MM.1S (cell line): Measurements from ENCODE around the gene RPL9.

Experiments used
- DNase-seq: peaks from one replicate; pipeline ENCODE4 v3.0.0-alpha.2; 2015
- H2AFZ ChIP-seq: fragments of 300-600 bp; sonication (generic); 2 replicates; pipeline ENCODE4 v1.6.0; 2016; ENCODE audit warnings: antibody characterized with exemption, low read length
- H3F3A ChIP-seq: fragments of 300-600 bp; sonication (generic); 2 replicates; pipeline ENCODE4 v1.6.1; 2016; ENCODE audit warnings: mild to moderate bottlenecking, antibody characterized with exemption, low read length, moderate library complexity, mixed read lengths; ENCODE audit not compliant: insufficient read depth
- H3K27ac ChIP-seq: fragments of 300-600 bp; sonication (generic); 2 replicates; pipeline ENCODE4 v1.5.1; 2016; ENCODE audit warnings: mild to moderate bottlenecking, low read length
- H3K27me3 ChIP-seq: fragments of 300-600 bp; sonication (generic); replicated peaks from 2 replicates; pipeline ENCODE4 v1.6.0; 2016; ENCODE audit warnings: low read length; ENCODE audit not compliant: insufficient read depth
- H3K36me3 ChIP-seq: fragments of 300-600 bp; sonication (generic); replicated peaks from 2 replicates; pipeline ENCODE4 v1.6.1; 2016; ENCODE audit warnings: mild to moderate bottlenecking, low read length, mixed read lengths; ENCODE audit not compliant: insufficient read depth
- H3K4me1 ChIP-seq: fragments of 300-600 bp; sonication (generic); 2 replicates; pipeline ENCODE4 v1.6.1; 2016; ENCODE audit warnings: low read length, mixed read lengths
- H3K4me2 ChIP-seq: fragments of 300-600 bp; sonication (generic); 2 replicates; pipeline ENCODE4 v1.6.0; 2016; ENCODE audit warnings: low read depth, low read length
- H3K4me3 ChIP-seq: fragments of 300-600 bp; sonication (generic); 2 replicates; pipeline ENCODE4 v1.5.1; 2016; ENCODE audit warnings: low read length, mixed read lengths
- H3K79me2 ChIP-seq: fragments of 300-600 bp; sonication (generic); 2 replicates; pipeline ENCODE4 v1.6.1; 2016; ENCODE audit warnings: mixed run types, low read length, mixed read lengths
- H3K9ac ChIP-seq: fragments of 300-600 bp; sonication (generic); 2 replicates; pipeline ENCODE4 v1.6.1; 2016; ENCODE audit warnings: low read length, mixed read lengths
- H3K9me2 ChIP-seq: fragments of 300-600 bp; sonication (generic); replicated peaks from 2 replicates; pipeline ENCODE4 v1.6.1; 2016; ENCODE audit warnings: mild to moderate bottlenecking, low read length, mixed read lengths; ENCODE audit not compliant: insufficient read depth
- H3K9me3 ChIP-seq: fragments of 300-600 bp; sonication (generic); replicated peaks from 2 replicates; pipeline ENCODE4 v1.6.1; 2016; ENCODE audit warnings: mild to moderate bottlenecking, low read length, mixed read lengths; ENCODE audit not compliant: insufficient read depth
- H4K20me1 ChIP-seq: fragments of 300-600 bp; sonication (generic); 2 replicates; pipeline ENCODE4 v1.6.1; 2016; ENCODE audit warnings: mild to moderate bottlenecking, low read length, moderate library complexity, mixed read lengths; ENCODE audit not compliant: insufficient read depth
- CTCF ChIP-seq: fragments of 300-600 bp; sonication (generic); IDR thresholded peaks from 2 replicates; pipeline ENCODE4 v1.5.1; 2016; ENCODE audit warnings: antibody characterized with exemption, low read length, mixed read lengths
- EZH2 ChIP-seq: fragments of 300-600 bp; sonication (generic); optimal IDR thresholded peaks from 2 replicates; pipeline ENCODE3; 2017; ENCODE audit warnings: low read depth, mild to moderate bottlenecking, antibody characterized with exemption, low read length, mixed read lengths
- EZH2phosphoT487 ChIP-seq: fragments of 300-600 bp; sonication (generic); IDR thresholded peaks from 2 replicates; pipeline ENCODE4 v1.6.1; 2018; ENCODE audit warnings: antibody characterized with exemption, low read length

Gene RPL9

GRCh38 chr4:39495446-39496213 lies 36.9 kb upstream of the RPL9 start:
- Histone ChIP-seq H3K27me3 (no peaks in the 10 kb centered on the region), H3K36me3 (no peaks in the 10 kb centered on the region), H3F3A (no peaks in the 10 kb centered on the region), H3K79me2 (no peaks in the 10 kb centered on the region), H3K4me3 (no peak overlapping the region), H4K20me1 (no peaks in the 10 kb centered on the region), H3K9me2 (no peaks in the 10 kb centered on the region), H2AFZ (no peak overlapping the region), H3K4me2 (no peak overlapping the region), H3K9ac (no peak overlapping the region), H3K4me1 (no peaks in the 10 kb centered on the region), H3K27ac (no peak overlapping the region), H3K9me3 (no peaks in the 10 kb centered on the region)
- DNase-seq = no peak
- TF ChIP-seq EZH2 = no peak

- Histone ChIP-seq H3K27ac (no peak overlapping the region), H3K9me3 (no peaks in the 10 kb centered on the region), H4K20me1 (no peaks in the 10 kb centered on the region), H3K36me3 (no peaks in the 10 kb centered on the region), H3K79me2 (no peaks in the 10 kb centered on the region), H3K4me2 (no peak overlapping the region), H2AFZ (no peak overlapping the region), H3K4me1 (no peaks in the 10 kb centered on the region), H3K27me3 (no peaks in the 10 kb centered on the region), H3K9ac (no peak overlapping the region), H3F3A (no peaks in the 10 kb centered on the region), H3K9me2 (no peaks in the 10 kb centered on the region), H3K4me3 (no peak overlapping the region)
- DNase-seq = no peak
- TF ChIP-seq EZH2phosphoT487 (no peak), CTCF (no peak), EZH2 (no peak)
Observed at GRCh38 chr4:39494354-39494753, 35.6 kb upstream of the RPL9 start.

GRCh38 chr4:39490322-39490721 lies 31.6 kb upstream of the RPL9 start:
- Histone ChIP-seq H3K79me2 (no peaks in the 10 kb centered on the region), H2AFZ (no peak overlapping the region)

More at GRCh38 chr4:39490322-39490721, 31.6 kb upstream of the RPL9 start:
- H3K4me3 ChIP-seq = no peak overlapping the region
- no peak overlapping the region for H3K9ac ChIP-seq
- TF ChIP-seq EZH2 = no peak
- no peak for TF ChIP-seq CTCF
- TF ChIP-seq EZH2phosphoT487 = no peak
- no peaks in the 10 kb centered on the region for H3K9me2 ChIP-seq
- no peaks in the 10 kb centered on the region for H3F3A ChIP-seq
- H3K27me3 ChIP-seq = no peaks in the 10 kb centered on the region
- no peak for DNase-seq
- H3K36me3 ChIP-seq = no peaks in the 10 kb centered on the region
- no peaks in the 10 kb centered on the region for H3K9me3 ChIP-seq
- H3K4me2 ChIP-seq = no peak overlapping the region
- no peaks in the 10 kb centered on the region for H4K20me1 ChIP-seq
- H3K4me1 ChIP-seq = no peaks in the 10 kb centered on the region
- no peak overlapping the region for H3K27ac ChIP-seq
